Liver (tissue), 9 donors: ENCODE results near the gene SUN2. TPM values are rescaled to one million over a fixed set of nuclear protein-coding genes. Genes with fewer than 3 reads are reported as not detected.
A peak's percentile ranks its signal among the peaks of the same experiment; 100 is the strongest.

Experiments
- DNase-seq: peaks from one replicate; pipeline ENCODE4 v3.0.0-alpha.2; 2017; ENCODE audit warnings: low spot score
- H3K27ac ChIP-seq, 2 donors: one replicate each; pipeline ENCODE4 v1.7.0; 2013; ENCODE audit warnings: inconsistent platforms in 2 of 2, low read length in 2 of 2, control low read depth in 1 of 2, low read depth in 1 of 2, mild to moderate bottlenecking in 1 of 2
- H3K27me3 ChIP-seq, 4 donors: one replicate each; pipeline versions ENCODE4 v1.6.1 to v1.7.0; 2013; ENCODE audit warnings: low read length in 3 of 4, inconsistent platforms in 1 of 4, mild to moderate bottlenecking in 1 of 4, moderate library complexity in 1 of 4; ENCODE audit not compliant: control insufficient read depth in 4 of 4, insufficient read depth in 4 of 4
- H3K36me3 ChIP-seq, 4 donors: one replicate each; pipeline versions ENCODE4 v1.6.1 to v1.7.0; 2013; ENCODE audit warnings: low read length in 3 of 4, mild to moderate bottlenecking in 3 of 4, low read depth in 1 of 4, moderate library complexity in 1 of 4; ENCODE audit not compliant: control insufficient read depth in 4 of 4, insufficient read depth in 3 of 4
- H3K4me1 ChIP-seq, 4 donors: one replicate each; pipeline versions ENCODE4 v1.6.1 to v1.7.0; 2013; ENCODE audit warnings: low read length in 3 of 4, mild to moderate bottlenecking in 3 of 4, moderate library complexity in 1 of 4; ENCODE audit not compliant: control insufficient read depth in 4 of 4, insufficient read depth in 4 of 4
- H3K4me3 ChIP-seq, 3 donors: one replicate each; pipeline versions ENCODE4 v1.6.1 to v1.7.0; 2013; ENCODE audit warnings: low read length in 3 of 3, control low read depth in 1 of 3, low read depth in 1 of 3, mild to moderate bottlenecking in 1 of 3
- H3K9ac ChIP-seq, 2 donors: one replicate each; pipeline ENCODE4 v1.7.0; 2013; ENCODE audit warnings: low read length in 2 of 2, mild to moderate bottlenecking in 2 of 2, moderate library complexity in 2 of 2, control low read depth in 1 of 2, low read depth in 1 of 2
- H3K9me3 ChIP-seq, 4 donors: one replicate each; pipeline versions ENCODE4 v1.6.1 to v1.7.0; 2013; ENCODE audit warnings: low read length in 3 of 4; ENCODE audit not compliant: control insufficient read depth in 4 of 4
- ATF3 ChIP-seq: IDR thresholded peaks from 2 replicates; pipeline ENCODE4 v1.6.1; 2016; ENCODE audit warnings: antibody characterized with exemption
- EGR1 ChIP-seq, 2 donors: IDR thresholded peaks; 2 replicates each; pipeline ENCODE4 v1.6.1; 2016 to 2018; ENCODE audit warnings: antibody characterized with exemption in 2 of 2, low read depth in 2 of 2
- GABPA ChIP-seq, 2 donors: IDR thresholded peaks in 1 of 2; conservative IDR thresholded peaks in 1 of 2; 2 replicates each; pipeline ENCODE4 v1.6.1; 2016; ENCODE audit warnings: antibody characterized with exemption in 2 of 2, mild to moderate bottlenecking in 1 of 2, moderate library complexity in 1 of 2
- JUND ChIP-seq, 2 donors: IDR thresholded peaks; 2 replicates each; pipeline ENCODE4 v1.6.1; 2016; ENCODE audit warnings: antibody characterized with exemption in 2 of 2
- MAX ChIP-seq: IDR thresholded peaks from 2 replicates; pipeline ENCODE4 v1.6.1; 2016; ENCODE audit warnings: antibody characterized with exemption
- NR2F2 ChIP-seq: IDR thresholded peaks from 2 replicates; pipeline ENCODE4 v1.6.1; 2016; ENCODE audit warnings: antibody characterized with exemption
- RXRA ChIP-seq, 2 donors: IDR thresholded peaks; 2 replicates each; pipeline ENCODE4 v1.6.1; 2017 to 2018; ENCODE audit warnings: antibody characterized with exemption in 2 of 2, mild to moderate bottlenecking in 1 of 2
- SP1 ChIP-seq: IDR thresholded peaks from 2 replicates; pipeline ENCODE4 v1.6.1; 2018; ENCODE audit warnings: antibody characterized with exemption, mild to moderate bottlenecking
- YY1 ChIP-seq: IDR thresholded peaks from 2 replicates; pipeline ENCODE4 v1.6.1; 2016; ENCODE audit warnings: antibody characterized with exemption, mild to moderate bottlenecking
- WGBS: extraction: QIAGEN DNeasy Blood & Tissue Kit; methylation state at CpG from one replicate; pipeline ENCODE4 v1.1.7; 2013; 5-methylcytosine and 5-hydroxymethylcytosine counted together
- polyA plus RNA-seq, 2 donors: library from polyadenylated mRNA; stranded (reverse) in 1 of 2; unstranded in 1 of 2; fragments of 200-250 nt in 1 of 2; fragments of >200 nt in 1 of 2; fragmentation: Nextera tagmentation in 1 of 2; extraction: Ambion mirVana in 1 of 2; gene quantifications; one replicate each; pipeline versions ENCODE4 v1.2.1 to v1.2.3, GENCODE V29; 2013 to 2015
- total RNA-seq, 2 donors: library from RNA; depleted of rRNA; stranded (reverse); fragments of >200 nt; gene quantifications; one replicate each; pipeline ENCODE4 v1.2.3, GENCODE V29; 2014
- TF ChIP-seq, protein P1 (sequence below): fragments of 150-350 bp; IDR thresholded peaks from 2 replicates; pipeline ENCODE4 v1.5.1; 2017; ENCODE audit warnings: improper control_type of control experiment, low read depth, low read length; ENCODE audit not compliant: missing input control
- TF ChIP-seq, protein P2 (sequence below): IDR thresholded peaks from 2 replicates; pipeline ENCODE4 v1.6.1; 2016; ENCODE audit warnings: antibody characterized with exemption, mild to moderate bottlenecking
- donor health status: healthy.
- donor health status: healthy.
- donor health status: healthy.
- donor health status: healthy.
- donor health status: healthy.

Gene SUN2
- total and polyA plus RNA-seq, 4 donors, result 13.1 to 170 (median 81.5) TPM

- WGBS, result under 1% methylated on average over 94 of the region's 94 CpGs
- H3K4me1 ChIP-seq, result peaks cover 8 to 45% (median 33%) of the 10 kb centered on the region in 4 donors
- no peaks in the 10 kb centered on the region for H3K9me3 ChIP-seq
- TF ChIP-seq SP1 (peak; percentile 37), RXRA (IDR thresholded peaks at IDR 0.05) (no peak), NR2F2 (no peak), JUND (IDR thresholded peaks at IDR 0.05) (peak; percentile 69 to 73), MAX (no peak), GABPA (IDR thresholded peaks at IDR 0.05 in 1 of 2, conservative IDR thresholded peaks at IDR 0.05 in 1 of 2) (peak in 1 of 2 donors; percentile 60), YY1 (no peak), EGR1 (IDR thresholded peaks at IDR 0.05; ENCODE audit: low read depth in 2 of 2) (peak; percentile 84 to 98), ATF3 (no peak)
- TF ChIP-seq, protein P1, sequence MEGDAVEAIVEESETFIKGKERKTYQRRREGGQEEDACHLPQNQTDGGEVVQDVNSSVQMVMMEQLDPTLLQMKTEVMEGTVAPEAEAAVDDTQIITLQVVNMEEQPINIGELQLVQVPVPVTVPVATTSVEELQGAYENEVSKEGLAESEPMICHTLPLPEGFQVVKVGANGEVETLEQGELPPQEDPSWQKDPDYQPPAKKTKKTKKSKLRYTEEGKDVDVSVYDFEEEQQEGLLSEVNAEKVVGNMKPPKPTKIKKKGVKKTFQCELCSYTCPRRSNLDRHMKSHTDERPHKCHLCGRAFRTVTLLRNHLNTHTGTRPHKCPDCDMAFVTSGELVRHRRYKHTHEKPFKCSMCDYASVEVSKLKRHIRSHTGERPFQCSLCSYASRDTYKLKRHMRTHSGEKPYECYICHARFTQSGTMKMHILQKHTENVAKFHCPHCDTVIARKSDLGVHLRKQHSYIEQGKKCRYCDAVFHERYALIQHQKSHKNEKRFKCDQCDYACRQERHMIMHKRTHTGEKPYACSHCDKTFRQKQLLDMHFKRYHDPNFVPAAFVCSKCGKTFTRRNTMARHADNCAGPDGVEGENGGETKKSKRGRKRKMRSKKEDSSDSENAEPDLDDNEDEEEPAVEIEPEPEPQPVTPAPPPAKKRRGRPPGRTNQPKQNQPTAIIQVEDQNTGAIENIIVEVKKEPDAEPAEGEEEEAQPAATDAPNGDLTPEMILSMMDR, result no peak
- TF ChIP-seq, protein P2, sequence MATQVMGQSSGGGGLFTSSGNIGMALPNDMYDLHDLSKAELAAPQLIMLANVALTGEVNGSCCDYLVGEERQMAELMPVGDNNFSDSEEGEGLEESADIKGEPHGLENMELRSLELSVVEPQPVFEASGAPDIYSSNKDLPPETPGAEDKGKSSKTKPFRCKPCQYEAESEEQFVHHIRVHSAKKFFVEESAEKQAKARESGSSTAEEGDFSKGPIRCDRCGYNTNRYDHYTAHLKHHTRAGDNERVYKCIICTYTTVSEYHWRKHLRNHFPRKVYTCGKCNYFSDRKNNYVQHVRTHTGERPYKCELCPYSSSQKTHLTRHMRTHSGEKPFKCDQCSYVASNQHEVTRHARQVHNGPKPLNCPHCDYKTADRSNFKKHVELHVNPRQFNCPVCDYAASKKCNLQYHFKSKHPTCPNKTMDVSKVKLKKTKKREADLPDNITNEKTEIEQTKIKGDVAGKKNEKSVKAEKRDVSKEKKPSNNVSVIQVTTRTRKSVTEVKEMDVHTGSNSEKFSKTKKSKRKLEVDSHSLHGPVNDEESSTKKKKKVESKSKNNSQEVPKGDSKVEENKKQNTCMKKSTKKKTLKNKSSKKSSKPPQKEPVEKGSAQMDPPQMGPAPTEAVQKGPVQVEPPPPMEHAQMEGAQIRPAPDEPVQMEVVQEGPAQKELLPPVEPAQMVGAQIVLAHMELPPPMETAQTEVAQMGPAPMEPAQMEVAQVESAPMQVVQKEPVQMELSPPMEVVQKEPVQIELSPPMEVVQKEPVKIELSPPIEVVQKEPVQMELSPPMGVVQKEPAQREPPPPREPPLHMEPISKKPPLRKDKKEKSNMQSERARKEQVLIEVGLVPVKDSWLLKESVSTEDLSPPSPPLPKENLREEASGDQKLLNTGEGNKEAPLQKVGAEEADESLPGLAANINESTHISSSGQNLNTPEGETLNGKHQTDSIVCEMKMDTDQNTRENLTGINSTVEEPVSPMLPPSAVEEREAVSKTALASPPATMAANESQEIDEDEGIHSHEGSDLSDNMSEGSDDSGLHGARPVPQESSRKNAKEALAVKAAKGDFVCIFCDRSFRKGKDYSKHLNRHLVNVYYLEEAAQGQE, result peak; percentile 82
- H3K27me3 ChIP-seq, result no peaks in the 10 kb centered on the region
- peak; percentile 99 for DNase-seq
- no peaks in the 10 kb centered on the region for H3K36me3 ChIP-seq
- H3K4me3 ChIP-seq, result peak within 1 kb of the TSS; percentile 65 to 83 (median 67)
- H3K27ac ChIP-seq, result peak within 1 kb of the TSS; percentile 90 to 98
- H3K9ac ChIP-seq, result peak within 1 kb of the TSS; percentile 89 to 97
These were observed 54.8 kb downstream of the SUN2 start, which contains the start of gene JOSD1 for GRCh38 chr22:38700789-38701628. Gene JOSD1 (minus strand): TSS chr22:38700943. CDS start chr22:38699987, 956 bp downstream.

DNA sequence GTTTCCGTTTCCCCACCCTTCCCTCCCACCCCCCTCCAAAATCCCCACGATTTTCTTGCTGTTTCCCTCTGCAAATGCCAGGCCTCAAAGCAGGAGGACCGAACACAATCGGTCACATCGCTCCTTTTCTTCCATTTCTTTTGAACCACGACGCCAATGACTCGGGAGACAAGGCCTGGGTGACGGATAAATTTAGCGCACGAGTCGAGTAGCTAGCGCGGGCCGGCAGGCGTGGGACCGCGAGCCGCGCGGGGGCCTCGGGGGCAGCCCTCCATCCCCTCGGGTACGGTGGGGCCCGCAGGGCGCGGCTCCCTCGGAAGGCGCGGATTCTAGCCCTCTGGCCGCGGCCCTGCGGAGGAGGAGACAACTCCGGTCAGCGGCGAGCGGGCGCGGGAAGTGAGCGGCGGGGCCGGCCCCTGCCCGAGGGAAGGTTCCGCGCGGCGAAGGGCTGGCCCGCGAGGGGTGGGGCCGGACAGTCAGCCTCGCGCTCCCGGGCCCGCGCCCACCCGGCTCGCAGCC, 55.5 kb downstream of the SUN2 start:
- Histone ChIP-seq H3K9ac (peak overlapping the region; percentile 89 to 97), H3K27me3 (no peaks in the 10 kb centered on the region), H3K9me3 (no peaks in the 10 kb centered on the region), H3K4me3 (peak overlapping the region; percentile 65 to 83 (median 66)), H3K27ac (peak overlapping the region; percentile 90 to 98), H3K36me3 (no peaks in the 10 kb centered on the region), H3K4me1 (peaks cover 8 to 45% (median 33%) of the 10 kb centered on the region in 4 donors)
- WGBS, result under 1% methylated on average over 57 of the region's 57 CpGs
- TF ChIP-seq EGR1 (IDR thresholded peaks at IDR 0.05; ENCODE audit: low read depth in 2 of 2) (no peak), YY1 (no peak)
- DNase-seq, result no peak
